T-helper 9 cell (primary cell): ENCODE results near the gene ULBP3.

Experiments
- DNase-seq: peaks from one replicate; pipeline ENCODE4 v3.0.0-alpha.2; 2020
- total RNA-seq, 2 donors: gene quantifications; one replicate each; lab custom pipeline; 2026; lab: John Stamatoyannopoulos, UW

ULBP3 gene
- 1.4 to 2.0 reads per million in 2 donors for total RNA-seq

DNA sequence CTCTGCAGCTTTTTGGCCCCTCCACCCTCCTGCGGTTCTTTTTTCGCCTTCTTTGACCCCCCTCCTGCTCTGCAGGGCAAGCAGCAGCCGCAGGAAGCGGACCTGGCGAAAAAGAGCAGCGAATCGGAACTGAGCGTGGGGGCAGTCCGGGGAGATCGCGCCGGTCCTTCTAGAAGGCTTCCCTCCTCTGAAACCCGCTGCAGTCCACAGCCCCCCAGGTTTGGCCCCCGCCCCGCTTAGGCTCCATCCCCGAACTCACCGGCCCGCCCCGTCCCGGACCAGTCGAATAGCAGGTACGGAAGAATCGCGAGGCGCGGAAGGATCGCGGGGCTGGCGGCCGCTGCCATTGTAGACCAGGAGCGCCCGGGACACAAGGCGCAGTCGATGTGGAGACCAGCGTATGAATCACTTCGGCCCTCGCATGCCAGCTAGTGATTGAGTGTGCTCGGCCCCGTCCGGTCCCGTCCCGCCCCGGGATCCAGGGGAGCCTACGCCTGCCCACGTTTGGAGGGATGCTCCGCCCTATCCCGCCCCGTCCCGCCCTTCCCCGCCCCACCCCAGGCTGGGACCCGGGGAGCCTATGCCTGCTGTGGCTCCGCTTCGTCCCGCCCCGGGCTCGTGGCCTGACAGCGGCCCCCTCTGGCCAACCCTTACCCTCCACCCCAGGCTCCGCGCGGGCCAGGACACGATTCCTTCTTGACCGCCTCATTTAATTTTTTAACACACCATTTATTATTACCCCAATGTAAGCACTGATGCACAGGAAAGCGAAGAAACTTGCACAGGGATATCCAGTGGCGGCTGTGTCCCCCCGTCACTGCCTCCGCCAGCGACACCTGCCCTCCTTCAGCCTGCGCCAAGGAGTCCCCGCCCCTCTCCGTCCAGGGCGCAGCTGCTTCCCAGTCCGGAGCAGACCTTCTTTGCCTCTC is at the start of gene ULBP3:
Gene ULBP3 (minus strand): TSS at position 402 of the 929 bp plus-strand sequence. CDS start 55 bp downstream, at position 347.
- peak; percentile 50 for DNase-seq

DNA sequence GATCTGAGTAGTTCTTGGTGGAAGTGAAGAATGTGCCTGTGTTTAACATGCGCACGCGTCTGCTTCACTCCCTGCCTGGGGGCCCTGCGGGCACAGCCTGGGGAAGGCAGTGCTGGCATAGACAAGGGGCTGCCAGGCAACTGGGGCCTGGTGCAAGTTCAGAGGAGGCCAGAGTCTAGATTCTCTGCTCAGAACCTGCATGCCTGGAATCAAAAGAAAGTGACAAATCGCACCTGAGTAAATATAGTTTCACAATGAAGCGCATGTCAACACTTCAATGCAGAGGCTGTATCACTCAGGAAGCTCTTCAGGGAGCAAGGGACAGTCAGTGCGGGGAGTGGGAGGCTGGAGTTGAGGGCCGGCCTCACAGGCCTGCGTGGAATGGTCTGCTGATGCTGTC is 49.7 kb upstream of the ULBP3 start:
- DNase-seq = no peak

GRCh38 chr6:150118203-150118602 is 49.3 kb upstream of the ULBP3 start:
- DNase-seq = no peak

DNA sequence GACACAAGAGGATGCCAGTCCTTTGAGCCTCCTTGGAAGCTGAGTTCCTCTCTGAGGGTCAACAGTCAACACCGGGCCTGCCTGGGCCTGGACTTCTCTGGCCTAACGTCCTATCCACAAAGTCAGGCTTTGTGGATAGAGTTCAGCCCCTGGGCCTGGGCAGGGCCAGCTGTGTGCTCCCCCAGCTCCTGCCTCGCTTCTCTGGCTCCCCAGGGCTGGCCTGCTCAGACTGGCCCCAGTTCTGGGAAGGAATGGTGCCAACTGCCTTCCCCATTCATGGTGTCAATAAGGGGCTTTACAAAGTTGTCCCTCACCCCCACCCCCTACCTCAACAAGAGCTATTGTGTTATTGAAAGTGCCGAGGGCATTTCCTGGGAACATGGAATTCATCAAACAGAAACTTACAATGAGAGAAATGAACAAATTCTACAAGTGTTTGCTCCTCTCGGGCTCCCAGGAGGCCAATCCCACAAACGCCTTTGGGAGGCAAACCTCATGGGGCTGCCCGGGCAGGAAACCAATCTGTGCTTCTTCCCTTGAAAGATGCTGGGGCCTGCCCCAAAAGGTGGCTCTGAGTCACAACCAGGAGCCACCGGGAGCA is 47.4 kb upstream of the ULBP3 start:
- no peak for DNase-seq

GRCh38 chr6:150115769-150116168 is 46.8 kb upstream of the ULBP3 start:
- DNase-seq = no peak

GRCh38 chr6:150112233-150112632 is 43.3 kb upstream of the ULBP3 start:
- DNase-seq = no peak

GRCh38 chr6:150102750-150103270 is 33.9 kb upstream of the ULBP3 start:
- no peak for DNase-seq

- DNase-seq = no peak
Observed at GRCh38 chr6:150100745-150101144, 31.8 kb upstream of the ULBP3 start.

GRCh38 chr6:150099953-150100352 is 31.0 kb upstream of the ULBP3 start:
- DNase-seq = no peak

- no peak for DNase-seq
Observed at GRCh38 chr6:150099546-150099945, 30.6 kb upstream of the ULBP3 start.

DNA sequence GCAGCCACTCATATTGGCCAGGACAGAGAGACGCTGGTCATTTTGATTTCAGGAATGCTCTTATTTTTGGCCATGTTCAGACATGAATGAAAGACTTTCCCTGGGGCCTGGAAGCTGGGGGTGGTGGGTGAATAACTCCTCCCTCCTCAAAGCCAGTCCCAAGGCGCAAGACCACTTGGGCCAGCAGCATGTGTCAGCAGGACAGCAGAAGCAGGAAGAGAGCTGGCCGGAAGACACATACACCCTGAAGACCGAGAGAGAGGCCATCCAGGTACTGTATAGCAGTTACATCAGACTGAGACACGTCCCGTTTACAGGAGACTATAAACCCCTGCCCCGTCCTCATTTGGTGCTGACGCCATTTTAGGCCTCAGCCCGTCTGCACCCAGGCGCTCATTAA is 29.2 kb upstream of the ULBP3 start:
- DNase-seq = no peak

GRCh38 chr6:150093397-150093796 is 24.5 kb upstream of the ULBP3 start:
- no peak for DNase-seq

- DNase-seq = no peak
Observed at GRCh38 chr6:150091476-150091875, 22.6 kb upstream of the ULBP3 start.

DNA sequence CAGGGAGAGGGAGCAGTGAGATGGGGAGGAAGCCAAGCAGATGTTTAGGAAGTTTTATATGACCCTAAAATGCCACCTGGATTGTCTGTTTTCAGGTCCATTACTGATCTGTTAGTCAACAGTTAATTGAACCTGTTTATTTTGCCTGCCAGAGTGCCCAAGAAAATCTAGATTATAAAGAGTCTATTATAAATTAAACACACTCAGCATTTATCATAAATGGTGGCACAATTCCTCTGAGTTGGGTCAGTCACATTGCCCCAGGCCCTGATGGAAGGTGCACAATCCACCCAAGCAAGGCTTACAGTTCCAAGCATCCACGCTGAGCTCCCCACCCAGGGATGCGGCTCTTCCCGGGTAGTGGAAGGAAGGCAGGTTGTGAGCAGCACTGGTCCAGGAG is 21.4 kb upstream of the ULBP3 start:
- no peak for DNase-seq

- no peak for DNase-seq
Observed at GRCh38 chr6:150088481-150089154, 19.7 kb upstream of the ULBP3 start.

GRCh38 chr6:150087336-150087735 is 18.4 kb upstream of the ULBP3 start:
- no peak for DNase-seq

DNA sequence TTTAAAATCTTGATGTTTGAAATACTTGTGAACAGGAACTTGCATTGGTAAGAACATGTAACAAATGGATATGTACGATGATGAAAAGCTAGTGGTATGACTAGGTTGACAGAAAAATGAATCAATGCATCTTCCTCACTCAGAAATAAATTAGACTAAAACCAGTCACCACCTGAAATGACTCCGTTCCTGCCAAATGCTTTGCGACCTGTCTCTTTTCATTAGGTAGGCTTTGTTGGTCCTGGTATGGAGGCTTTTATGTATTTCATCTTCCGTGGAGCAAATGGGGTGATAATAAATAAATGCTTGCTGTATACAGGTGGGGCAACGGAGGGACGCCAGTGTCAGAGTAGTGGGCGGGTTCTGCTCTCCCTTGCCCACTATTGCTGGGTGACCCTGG is 17.1 kb upstream of the ULBP3 start:
- no peak for DNase-seq

GRCh38 chr6:150084426-150084825 is 15.5 kb upstream of the ULBP3 start:
- DNase-seq = no peak

GRCh38 chr6:150083839-150084238 is 14.9 kb upstream of the ULBP3 start:
- no peak for DNase-seq

GRCh38 chr6:150081702-150082101 is 12.8 kb upstream of the ULBP3 start:
- no peak for DNase-seq

- no peak for DNase-seq
Observed at GRCh38 chr6:150079604-150080003, 10.7 kb upstream of the ULBP3 start.

DNA sequence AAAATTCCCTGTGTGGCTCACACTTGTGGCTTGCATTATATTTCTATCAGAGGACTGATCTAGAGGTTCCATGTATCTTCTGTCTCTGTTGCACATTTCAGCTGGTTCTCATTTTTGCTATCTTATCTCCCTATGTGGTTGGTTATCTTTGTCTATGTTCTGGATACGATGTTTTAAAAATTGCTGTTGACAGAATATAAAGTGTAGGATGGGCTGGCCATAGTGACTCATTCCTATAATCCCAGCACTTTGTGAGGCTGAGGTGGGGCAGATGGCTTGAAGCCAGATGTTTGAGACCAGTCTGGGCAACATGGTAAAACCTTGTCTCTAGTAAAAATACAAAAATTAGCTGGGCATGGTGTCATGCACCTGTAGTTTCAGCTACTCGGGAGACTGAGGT is 9.9 kb upstream of the ULBP3 start:
- no peak for DNase-seq

DNA sequence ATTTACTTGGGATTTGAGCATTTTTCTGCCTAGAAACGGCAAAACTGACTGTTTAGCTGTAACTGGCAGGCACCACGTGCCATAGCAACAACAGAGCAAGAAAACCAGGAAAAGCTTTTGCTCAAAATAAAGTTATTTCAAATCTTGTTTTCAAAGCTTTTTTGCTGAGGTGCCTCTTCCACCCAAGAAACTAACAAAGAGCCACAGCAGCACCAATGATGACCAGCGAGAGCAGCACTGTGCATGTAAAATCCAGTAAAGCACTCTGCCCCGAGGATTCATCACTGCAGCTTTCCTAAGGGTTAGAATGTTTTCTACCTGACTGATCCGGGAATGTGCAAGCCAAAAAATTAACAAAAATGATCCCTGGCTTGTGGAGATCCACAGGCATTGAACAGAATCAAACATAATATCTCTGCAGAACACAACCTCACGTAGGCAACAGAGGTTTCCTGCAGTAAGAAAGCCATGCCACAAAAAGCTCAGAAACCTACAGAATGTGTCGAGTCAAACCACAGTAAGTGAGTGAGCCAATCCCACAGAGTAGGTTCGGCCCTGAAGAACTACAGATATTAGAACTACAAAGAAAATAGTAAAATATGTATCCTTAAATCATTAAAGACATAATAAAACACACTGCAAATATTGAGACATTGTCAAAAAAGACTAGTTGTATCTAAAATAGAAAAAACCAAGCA is 7.4 kb upstream of the ULBP3 start:
- DNase-seq = no peak
